HG02610 (cell line): ENCODE measurements around the gene XPR1.
"Not testable (repeated sequence)": the region's sequence is repeated elsewhere in the genome, so short reads cannot be mapped to it uniquely, and the experiment has no call there.

ENCODE experiments used
- ATAC-seq: cut with Tn5 transposase; IDR thresholded peaks from one replicate; pipeline ENCODE4 v1.9.1; 2021; ENCODE audit warnings: mild to moderate bottlenecking, moderate library complexity; ENCODE audit not compliant: unreplicated experiment

XPR1 gene

DNA sequence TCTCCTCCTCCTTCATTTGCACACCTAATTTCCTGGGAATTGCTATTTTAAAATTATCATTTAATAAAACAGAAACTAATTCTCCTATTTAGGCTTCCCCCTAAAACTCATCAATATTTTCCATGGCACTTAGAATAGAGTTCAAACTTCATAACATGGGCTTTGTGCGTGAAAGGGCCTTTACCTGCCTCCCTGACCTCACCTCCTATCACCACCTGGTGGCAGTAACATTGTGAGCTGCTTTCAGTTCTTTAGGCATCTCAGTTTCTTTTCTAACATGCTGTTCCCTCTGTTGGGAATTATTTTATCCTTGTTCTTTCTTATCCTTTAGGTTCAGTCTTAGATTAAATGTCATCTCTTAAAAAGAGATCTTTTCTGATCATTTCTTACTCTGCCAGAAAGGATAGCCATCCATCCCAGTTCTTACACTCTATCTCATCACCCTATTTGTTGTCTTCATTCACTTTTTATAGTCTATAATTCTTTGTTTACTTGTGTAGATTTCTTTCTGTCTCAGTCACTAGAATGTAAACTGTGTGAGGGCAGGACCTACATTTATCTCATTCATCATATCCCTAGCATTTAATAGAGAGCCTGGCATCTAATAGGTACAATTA, 147.1 kb downstream of the XPR1 start:
- ATAC-seq: no peak

GRCh38 chr1:180779584-180779983, 147.8 kb downstream of the XPR1 start:
- ATAC-seq: no peak

DNA sequence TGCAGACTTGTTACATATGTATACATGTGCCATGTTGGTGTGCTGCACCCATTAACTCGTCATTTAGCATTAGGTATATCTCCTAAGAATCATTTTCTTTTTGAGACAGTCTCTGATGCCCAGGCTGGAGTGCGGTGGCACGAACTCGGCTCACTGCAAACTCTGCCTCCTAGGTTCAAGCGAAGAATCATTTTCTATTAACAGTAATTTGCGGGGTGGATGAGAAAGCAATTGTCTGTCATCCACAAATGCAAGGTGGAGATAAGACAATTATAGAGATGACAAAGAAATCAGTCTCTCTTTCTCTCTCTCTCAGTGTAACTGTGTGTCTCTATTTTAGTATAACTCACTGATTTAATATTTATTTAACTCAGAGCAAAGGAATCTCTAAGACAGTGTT, 149.9 kb downstream of the XPR1 start:
- no peak for ATAC-seq

GRCh38 chr1:180785291-180785690, 153.5 kb downstream of the XPR1 start:
- no peak for ATAC-seq

DNA sequence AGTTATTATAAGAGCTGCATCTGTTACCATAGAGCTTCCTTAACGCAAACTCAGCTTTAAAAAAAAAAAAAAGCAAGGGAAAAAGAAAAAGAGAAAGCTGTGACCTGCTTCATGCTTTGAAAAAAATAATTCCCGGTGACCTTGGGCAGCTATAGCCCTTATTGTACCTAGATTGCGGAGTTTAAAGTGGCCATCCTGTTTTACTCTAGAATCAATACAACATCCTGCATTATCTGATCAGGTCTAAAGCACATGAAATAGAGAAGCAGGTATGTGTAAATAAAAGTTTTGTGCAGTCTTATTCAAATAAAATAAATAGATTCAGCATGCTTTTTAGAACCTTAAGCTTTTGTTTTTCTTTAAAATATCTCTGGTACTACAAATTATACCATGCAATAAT, 154.1 kb downstream of the XPR1 start:
- ATAC-seq: no peak

GRCh38 chr1:180786624-180787023, 154.8 kb downstream of the XPR1 start:
- ATAC-seq: no peak

- ATAC-seq: no peak
These were observed 155.9 kb downstream of the XPR1 start for GRCh38 chr1:180787628-180788307.

GRCh38 chr1:180789460-180789859, 157.6 kb downstream of the XPR1 start:
- ATAC-seq: no peak

- not testable (repeated sequence) for ATAC-seq
These were observed 159.3 kb downstream of the XPR1 start for GRCh38 chr1:180791152-180791551.

GRCh38 chr1:180791806-180792205, 160.0 kb downstream of the XPR1 start:
- no peak for ATAC-seq

DNA sequence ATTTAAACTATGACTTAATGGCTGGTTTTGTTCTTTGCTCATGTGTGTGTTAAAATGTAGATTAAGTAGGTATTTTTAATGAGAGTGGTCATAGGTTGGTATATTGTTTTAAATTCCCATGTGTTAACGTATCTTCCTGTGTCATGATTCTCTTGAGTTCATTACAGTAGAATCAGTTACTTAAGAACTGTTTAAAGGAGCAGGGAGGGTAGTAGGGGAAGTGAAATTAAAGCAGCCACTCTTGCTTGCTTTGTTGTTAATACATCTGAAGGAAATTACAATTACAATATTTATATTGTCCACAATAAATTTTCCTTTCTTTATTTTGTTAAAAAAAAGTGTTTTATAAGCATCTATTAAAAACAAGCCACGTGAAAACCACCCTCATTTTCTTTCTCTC, 161.6 kb downstream of the XPR1 start:
- ATAC-seq: no peak

- no peak for ATAC-seq
These were observed 165.2 kb downstream of the XPR1 start for GRCh38 chr1:180796897-180797640.

DNA sequence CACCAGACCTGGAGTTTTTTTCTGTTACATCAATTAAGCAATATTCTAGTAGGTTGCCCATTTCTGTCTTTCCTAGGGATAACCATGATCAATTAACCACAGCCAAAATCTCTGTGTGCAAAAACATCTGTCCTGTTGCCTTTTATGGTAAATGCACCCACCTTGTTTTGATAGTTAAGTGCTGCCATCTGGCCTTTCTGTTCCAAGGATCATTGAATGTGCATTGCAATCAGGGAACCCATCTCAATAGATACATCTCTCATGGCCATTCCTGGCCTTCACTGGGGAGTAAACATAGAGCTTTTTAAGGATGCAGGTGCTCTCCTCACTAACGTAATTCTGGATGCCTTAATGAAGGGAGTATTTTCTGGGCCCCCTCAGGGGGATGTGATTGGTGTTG, 169.1 kb downstream of the XPR1 start:
- no peak for ATAC-seq

DNA sequence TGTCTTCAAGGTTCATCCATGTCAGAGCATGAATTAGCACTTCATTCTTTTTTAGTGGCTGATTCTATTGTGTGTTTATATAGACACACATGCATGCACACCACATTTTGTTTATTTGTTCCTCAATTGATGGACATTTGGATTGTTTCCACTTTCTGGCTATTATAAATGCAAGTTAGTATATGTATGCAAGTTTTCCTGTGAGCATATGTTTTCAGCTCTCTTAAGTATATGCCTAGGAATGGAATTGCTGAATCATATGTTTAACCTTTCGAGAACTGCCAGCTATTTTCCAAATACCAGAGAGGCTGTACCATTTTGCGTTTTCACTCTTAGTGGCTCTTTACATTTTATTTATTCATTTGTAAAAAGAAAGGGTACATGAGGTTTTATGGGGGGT, 171.0 kb downstream of the XPR1 start:
- ATAC-seq: no peak

- ATAC-seq: peak; percentile 79
These were observed 173.5 kb downstream of the XPR1 start for GRCh38 chr1:180805316-180805715.

DNA sequence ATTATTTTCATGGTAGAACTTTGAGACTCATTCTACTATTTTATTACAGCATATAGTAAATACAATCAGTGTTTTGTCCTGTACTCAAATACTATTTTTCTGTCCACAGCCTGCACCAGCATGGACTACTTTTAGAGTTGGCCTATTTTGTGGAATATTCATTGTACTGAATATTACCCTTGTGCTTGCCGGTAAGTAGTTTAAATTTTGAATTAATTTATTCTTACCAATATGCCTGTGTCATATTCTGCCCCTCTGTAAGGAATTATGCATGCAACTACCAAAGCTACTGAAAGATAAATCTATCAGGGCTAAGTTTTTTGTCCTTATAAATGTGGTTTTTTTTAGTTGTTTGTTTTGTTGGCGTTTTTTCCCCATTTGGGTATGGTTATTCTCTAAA, 179.5 kb downstream of the XPR1 start:
- no peak for ATAC-seq

- ATAC-seq: no peak
These were observed 180.1 kb downstream of the XPR1 start for GRCh38 chr1:180811886-180812285.

DNA sequence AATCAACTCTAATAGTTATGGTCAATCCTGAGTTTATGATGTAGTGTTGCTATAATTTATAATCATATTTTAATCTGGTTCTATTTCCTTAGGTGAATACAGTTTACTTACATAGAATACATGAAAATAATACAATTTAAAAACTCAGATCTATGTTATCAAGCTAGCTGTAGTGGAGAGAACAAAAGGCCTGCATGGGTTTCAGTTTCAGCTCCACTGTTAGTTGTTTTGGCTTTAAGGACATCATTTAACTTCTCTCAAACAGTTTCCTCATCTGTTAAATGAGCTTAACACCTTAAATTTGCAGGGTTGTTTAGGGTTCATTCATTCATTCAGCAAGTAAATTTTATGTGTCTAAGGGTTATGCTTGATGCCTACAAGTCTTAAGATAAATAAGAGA, 182.4 kb downstream of the XPR1 start:
- ATAC-seq: no peak

GRCh38 chr1:180815188-180815587, 183.4 kb downstream of the XPR1 start:
- no peak for ATAC-seq

- no peak for ATAC-seq
These were observed 184.3 kb downstream of the XPR1 start for GRCh38 chr1:180816132-180816531.

GRCh38 chr1:180821970-180822369, 190.1 kb downstream of the XPR1 start:
- ATAC-seq: no peak

DNA sequence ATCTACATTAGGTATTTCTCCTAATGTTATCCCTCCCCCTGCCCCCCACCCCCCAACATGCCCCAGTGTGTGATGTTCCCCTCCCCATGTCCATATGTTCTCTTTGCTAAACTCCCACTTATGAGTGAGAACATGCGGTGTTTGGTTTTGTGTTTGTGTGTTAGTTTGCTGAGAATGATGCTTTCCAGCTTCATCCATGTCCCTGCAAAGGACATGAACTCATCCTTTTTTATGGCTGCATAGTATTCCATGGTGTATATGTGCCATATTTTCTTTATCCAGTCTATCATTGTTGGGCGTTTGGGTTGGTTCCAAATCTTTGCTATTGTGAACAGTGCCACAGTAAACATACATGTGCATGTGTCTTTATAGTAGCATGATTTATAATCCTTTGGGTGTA, 199.7 kb downstream of the XPR1 start:
- not testable (repeated sequence) for ATAC-seq
